ENCODE data around the gene RPL13.

DNA sequence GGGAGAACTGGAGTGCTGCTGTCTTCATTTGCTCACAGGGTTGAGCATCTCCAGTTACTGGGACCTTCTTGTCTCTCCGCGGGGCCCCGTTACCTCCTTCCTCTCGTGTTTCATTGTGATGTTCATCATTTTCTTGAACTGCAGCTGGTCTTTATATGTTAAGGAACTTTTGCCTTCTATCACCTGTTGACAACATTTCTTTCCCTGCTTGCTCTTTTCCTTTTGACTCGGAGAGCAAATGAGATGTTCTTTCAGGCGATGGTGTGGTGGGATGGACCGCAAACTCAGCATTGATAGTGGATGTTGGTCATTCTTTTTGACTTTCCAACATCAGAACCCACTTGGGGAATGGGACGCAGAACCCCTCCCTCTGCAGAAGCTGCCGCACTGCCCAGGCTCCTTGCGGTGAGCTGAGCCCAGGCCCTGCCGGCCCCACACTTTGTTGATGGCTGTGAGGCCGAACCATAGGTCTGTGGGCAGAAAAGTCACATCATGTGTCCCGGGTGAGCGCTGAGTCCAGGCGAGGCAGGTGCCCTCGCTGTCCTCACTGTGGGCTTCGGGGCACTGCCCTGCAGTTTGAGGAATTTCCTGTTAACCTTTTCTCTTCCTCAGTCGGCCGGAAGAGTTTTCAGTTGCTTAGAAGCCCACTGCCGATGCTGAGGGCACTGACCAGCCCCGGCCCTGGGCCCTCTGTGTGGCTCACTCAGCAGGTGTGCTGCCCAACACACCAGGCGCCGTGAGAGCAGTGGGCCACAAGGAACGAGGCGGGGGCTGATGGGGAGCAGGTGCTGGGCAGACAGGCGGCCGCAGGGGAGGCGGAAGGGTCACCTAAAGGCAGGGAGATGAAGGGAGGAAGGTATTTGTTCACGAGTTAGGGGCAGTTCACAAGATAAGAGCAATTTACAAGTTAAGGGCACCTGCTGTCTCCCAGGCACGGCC, 7.4 kb downstream of the RPL13 start:
- TF ChIP-seq TCF15 (CRISPR knock-in tag; IDR thresholded peaks at IDR 0.05) (no peak), TAF7 (tag; IDR thresholded peaks at IDR 0.05) (no peak), POLR2A (conservative IDR thresholded peaks at IDR 0.05) (no peak), XRCC5 (IDR thresholded peaks at IDR 0.05; ENCODE audit: low read depth, low read length) (no peak), MAX (CRISPR knock-in tag; IDR thresholded peaks at IDR 0.05) (no peak), MTA3 (IDR thresholded peaks at IDR 0.05; ENCODE audit: borderline replicate concordance) (no peak), ZNF263 (CRISPR knock-in tag; IDR thresholded peaks at IDR 0.05; ENCODE audit: borderline replicate concordance) (no peak)
- TF ChIP-seq, protein P1, sequence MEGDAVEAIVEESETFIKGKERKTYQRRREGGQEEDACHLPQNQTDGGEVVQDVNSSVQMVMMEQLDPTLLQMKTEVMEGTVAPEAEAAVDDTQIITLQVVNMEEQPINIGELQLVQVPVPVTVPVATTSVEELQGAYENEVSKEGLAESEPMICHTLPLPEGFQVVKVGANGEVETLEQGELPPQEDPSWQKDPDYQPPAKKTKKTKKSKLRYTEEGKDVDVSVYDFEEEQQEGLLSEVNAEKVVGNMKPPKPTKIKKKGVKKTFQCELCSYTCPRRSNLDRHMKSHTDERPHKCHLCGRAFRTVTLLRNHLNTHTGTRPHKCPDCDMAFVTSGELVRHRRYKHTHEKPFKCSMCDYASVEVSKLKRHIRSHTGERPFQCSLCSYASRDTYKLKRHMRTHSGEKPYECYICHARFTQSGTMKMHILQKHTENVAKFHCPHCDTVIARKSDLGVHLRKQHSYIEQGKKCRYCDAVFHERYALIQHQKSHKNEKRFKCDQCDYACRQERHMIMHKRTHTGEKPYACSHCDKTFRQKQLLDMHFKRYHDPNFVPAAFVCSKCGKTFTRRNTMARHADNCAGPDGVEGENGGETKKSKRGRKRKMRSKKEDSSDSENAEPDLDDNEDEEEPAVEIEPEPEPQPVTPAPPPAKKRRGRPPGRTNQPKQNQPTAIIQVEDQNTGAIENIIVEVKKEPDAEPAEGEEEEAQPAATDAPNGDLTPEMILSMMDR (IDR thresholded peaks at IDR 0.05 in 2 of 3, conservative IDR thresholded peaks at IDR 0.05 in 1 of 3; ENCODE audit: insufficient read depth in 2 of 3, low read depth in 1 of 3, low read length in 3 of 3) = no peak
- TF ChIP-seq, protein P2, sequence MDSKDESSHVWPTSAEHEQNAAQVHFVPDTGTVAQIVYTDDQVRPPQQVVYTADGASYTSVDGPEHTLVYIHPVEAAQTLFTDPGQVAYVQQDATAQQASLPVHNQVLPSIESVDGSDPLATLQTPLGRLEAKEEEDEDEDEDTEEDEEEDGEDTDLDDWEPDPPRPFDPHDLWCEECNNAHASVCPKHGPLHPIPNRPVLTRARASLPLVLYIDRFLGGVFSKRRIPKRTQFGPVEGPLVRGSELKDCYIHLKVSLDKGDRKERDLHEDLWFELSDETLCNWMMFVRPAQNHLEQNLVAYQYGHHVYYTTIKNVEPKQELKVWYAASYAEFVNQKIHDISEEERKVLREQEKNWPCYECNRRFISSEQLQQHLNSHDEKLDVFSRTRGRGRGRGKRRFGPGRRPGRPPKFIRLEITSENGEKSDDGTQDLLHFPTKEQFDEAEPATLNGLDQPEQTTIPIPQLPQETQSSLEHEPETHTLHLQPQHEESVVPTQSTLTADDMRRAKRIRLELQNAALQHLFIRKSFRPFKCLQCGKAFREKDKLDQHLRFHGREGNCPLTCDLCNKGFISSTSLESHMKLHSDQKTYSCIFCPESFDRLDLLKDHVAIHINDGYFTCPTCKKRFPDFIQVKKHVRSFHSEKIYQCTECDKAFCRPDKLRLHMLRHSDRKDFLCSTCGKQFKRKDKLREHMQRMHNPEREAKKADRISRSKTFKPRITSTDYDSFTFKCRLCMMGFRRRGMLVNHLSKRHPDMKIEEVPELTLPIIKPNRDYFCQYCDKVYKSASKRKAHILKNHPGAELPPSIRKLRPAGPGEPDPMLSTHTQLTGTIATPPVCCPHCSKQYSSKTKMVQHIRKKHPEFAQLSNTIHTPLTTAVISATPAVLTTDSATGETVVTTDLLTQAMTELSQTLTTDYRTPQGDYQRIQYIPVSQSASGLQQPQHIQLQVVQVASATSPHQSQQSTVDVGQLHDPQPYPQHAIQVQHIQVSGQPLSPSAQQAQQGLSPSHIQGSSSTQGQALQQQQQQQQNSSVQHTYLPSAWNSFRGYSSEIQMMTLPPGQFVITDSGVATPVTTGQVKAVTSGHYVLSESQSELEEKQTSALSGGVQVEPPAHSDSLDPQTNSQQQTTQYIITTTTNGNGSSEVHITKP (IDR thresholded peaks at IDR 0.05; ENCODE audit: partially characterized antibody) = no peak
